GM12878 (cell line): ENCODE data around the gene NXPE1. TPM values are rescaled to one million over a fixed set of nuclear protein-coding genes. Genes with fewer than 3 reads are reported as not detected.

ENCODE experiments used
- ATAC-seq: fragments of 200-7000 bp; cut with Tn5 transposase; 3 replicates; pipeline ENCODE4 v1.9.1; 2020; ENCODE audit warnings: mild to moderate bottlenecking, moderate library complexity
- BruUV-seq: library from RNA; stranded (reverse); fragments of 400-500 nt; replicated peaks from 2 replicates; lab custom pipeline; 2021; lab: Mats Ljungman, UMichigan
- CTCF ChIA-PET: fragments of 300-600 bp; sonication (Branson Sonifier 250); formaldehyde crosslinking; extraction: SDS; loops from one replicate; lab custom pipeline; 2021; ENCODE audit warnings: inconsistent platforms; lab: Yijun Ruan, JAX
- POLR2A ChIA-PET: fragments of 350-600 bp; formaldehyde crosslinking; extraction: SDS; loops from one replicate; lab custom pipeline; 2021; ENCODE audit warnings: inconsistent platforms; lab: Charles Lee
- RAD21 ChIA-PET: fragments of 300-600 bp; sonication (Branson Sonifier 250); formaldehyde crosslinking; loops from one replicate; lab custom pipeline; 2023; ENCODE audit warnings: antibody characterized with exemption; ENCODE audit not compliant: unreplicated experiment; lab: Charles Lee
- SMC1A ChIA-PET: fragments of 300-600 bp; sonication (Branson Sonifier 250); formaldehyde crosslinking; loops from one replicate; lab custom pipeline; 2023; ENCODE audit not compliant: unreplicated experiment, uncharacterized antibody; lab: Charles Lee
- DNase-seq: peaks from one replicate; pipeline ENCODE4 v3.0.0-alpha.2; 2011; ENCODE audit warnings: low read depth, low spot score
- FAIRE-seq: peaks from 3 replicates; lab custom pipeline; 2011; peaks lifted over from hg19 to GRCh38; lab: Jason Lieb, UNC
- H2AFZ ChIP-seq: 2 replicates; pipeline ENCODE4 v1.6.0; 2011; ENCODE audit warnings: low read depth, low read length, control low read depth; ENCODE audit not compliant: control insufficient read depth
- H3K27ac ChIP-seq: 2 replicates; pipeline ENCODE4 v1.5.1; 2011; ENCODE audit warnings: control low read depth; ENCODE audit not compliant: control insufficient read depth, insufficient read depth
- H3K27me3 ChIP-seq, 2 experiments: replicated peaks in 1 of 2; 2 replicates each; pipeline versions ENCODE4 v1.6.0 to v1.6.1; 2011; ENCODE audit warnings: low read length in 1 of 2; ENCODE audit not compliant: control insufficient read depth in 2 of 2, insufficient read depth in 2 of 2
- H3K36me3 ChIP-seq, 2 experiments: 2 replicates each; pipeline ENCODE4 v1.5.1; 2011; ENCODE audit warnings: low read length in 1 of 2; ENCODE audit not compliant: control insufficient read depth in 2 of 2, insufficient read depth in 2 of 2
- H3K4me1 ChIP-seq: 2 replicates; pipeline ENCODE4 v1.6.1; 2011; ENCODE audit warnings: mild to moderate bottlenecking, low read length, moderate library complexity, mixed read lengths; ENCODE audit not compliant: control insufficient read depth, insufficient read depth
- H3K4me2 ChIP-seq: 2 replicates; pipeline ENCODE4 v1.6.0; 2011; ENCODE audit warnings: control low read depth; ENCODE audit not compliant: control insufficient read depth, insufficient read depth
- H3K4me3 ChIP-seq: fragments of 200-600 bp; sonication (generic); 2 replicates; pipeline ENCODE4 v1.5.1; 2016
- H3K79me2 ChIP-seq: 2 replicates; pipeline ENCODE4 v1.6.0; 2011; ENCODE audit warnings: low read length; ENCODE audit not compliant: control insufficient read depth, insufficient read depth
- H3K9ac ChIP-seq: 2 replicates; pipeline ENCODE4 v1.8.0; 2011; ENCODE audit warnings: low read length, control low read depth, mixed read lengths; ENCODE audit not compliant: control insufficient read depth, insufficient read depth
- H3K9me3 ChIP-seq: replicated peaks from 3 replicates; pipeline ENCODE4 v1.5.1; 2011; ENCODE audit warnings: mild to moderate bottlenecking, low read length; ENCODE audit not compliant: control insufficient read depth, insufficient read depth
- H4K20me1 ChIP-seq: 2 replicates; pipeline ENCODE4 v1.6.0; 2011; ENCODE audit not compliant: control insufficient read depth, insufficient read depth
- ASH2L ChIP-seq: fragments of 300-600, 200-600 bp; sonication (generic); IDR thresholded peaks from 2 replicates; pipeline ENCODE4 v1.6.1; 2017; ENCODE audit warnings: low read depth, mild to moderate bottlenecking, borderline replicate concordance
- CBFB ChIP-seq: IDR thresholded peaks from 2 replicates; pipeline ENCODE4 v1.6.1; 2016; ENCODE audit warnings: antibody characterized with exemption, low read depth
- CBX3 ChIP-seq: fragments of 200-600 bp; sonication (generic); IDR thresholded peaks from 2 replicates; pipeline ENCODE4 v1.6.1; 2016; ENCODE audit warnings: low read depth, borderline replicate concordance
- CUX1 ChIP-seq: IDR thresholded peaks from 2 replicates; pipeline ENCODE4 v1.6.1; 2012; ENCODE audit warnings: improper control_type of control experiment, low read depth, low read length; ENCODE audit not compliant: insufficient replicate concordance
- NFIC ChIP-seq: IDR thresholded peaks from 2 replicates; pipeline ENCODE4 v1.6.1; 2012; ENCODE audit warnings: low read depth, mild to moderate bottlenecking, inconsistent platforms, low read length, moderate library complexity
- POLR2AphosphoS5 ChIP-seq: IDR thresholded peaks from 2 replicates; pipeline ENCODE4 v1.6.1; 2011; ENCODE audit warnings: mild to moderate bottlenecking, low read length, inconsistent platforms
- ZNF592 ChIP-seq: fragments of 450-650 bp; IDR thresholded peaks from 2 replicates; pipeline ENCODE4 v1.6.1; 2017; ENCODE audit warnings: mild to moderate bottlenecking, moderate library complexity
- WGBS: methylation state at CpG from one replicate; pipeline ENCODE4 v1.1.6; 2016; ENCODE audit warnings: low lambda C conversion rate; ENCODE audit not compliant: insufficient replicate concordance, insufficient coverage; ENCODE audit errors: missing lambda C conversion rate; 5-methylcytosine and 5-hydroxymethylcytosine counted together
- in situ Hi-C: fragments of 300-500 bp; cut with MboI; formaldehyde crosslinking; loops from 9 replicates; pipeline ENCODE4 v1.14.3; 2018; ENCODE audit warnings: mixed read lengths
- intact Hi-C: fragments of 100-400 bp; cut with micrococcal nuclease; formaldehyde crosslinking; loops from one replicate; pipeline ENCODE4 v1.14.2; 2022; ENCODE audit not compliant: unreplicated experiment
- polyA plus RNA-seq, 11 experiments: library from polyadenylated mRNA; depleted of rRNA in 4 of 11; unstranded in 6 of 11; stranded (reverse) in 5 of 11; fragments of >200 nt; fragmentation: Nextera tagmentation in 4 of 11; fragmentation: Illumina TruSeq in 1 of 11; extraction: Ambion mirVana in 4 of 11; extraction: Trizol in 1 of 11; gene quantifications; 1 replicate in 1 of 11; 2 replicates in 10 of 11; pipeline versions ENCODE4 v1.2.1 to v1.2.3, GENCODE V29; 2011 to 2016; ENCODE audit warnings: inconsistent platforms in 2 of 11, missing spikeins in 2 of 11, low read depth in 1 of 11
- total RNA-seq, 4 experiments: library from RNA; depleted of rRNA in 3 of 4; stranded (reverse); fragments of >200 nt in 3 of 4; fragmentation: Illumina TruSeq in 1 of 4; extraction: Trizol in 1 of 4; gene quantifications; 2 replicates each; pipeline versions ENCODE4 v1.2.1 to v1.2.3, GENCODE V29; 2013 to 2021

Gene NXPE1
- total and polyA plus RNA-seq, 10 of the 15 experiments (the other 5 are each of a cell fraction or from before 2014, with no cell fraction given), result not detected

- in situ Hi-C loops, result no loop called here
- TF ChIP-seq NFIC (no peak), CBX3 (no peak), CUX1 (no peak), POLR2AphosphoS5 (no peak), ZNF592 (no peak), CBFB (no peak), ASH2L (no peak)
- TF ChIP-seq, all 136 proteins: peak for 0
- H3K4me1 ChIP-seq, result no peaks in the 10 kb centered on the region
- H3K9ac ChIP-seq, result no peak overlapping the region
- intact Hi-C loops, result no loop called here
- H3K4me3 ChIP-seq, result no peak overlapping the region
- BruUV-seq, result no TSS peak
- H3K4me2 ChIP-seq, result no peak overlapping the region
- DNase-seq, result no peak
- ChIA-PET RAD21 (no interaction called here), CTCF (no interaction called here), SMC1A (no interaction called here), POLR2A (no interaction called here)
- peaks cover 0 to 4% of the 10 kb centered on the region in 2 experiments; a peak in 2 of 4 replicates for H3K27me3 ChIP-seq
- H3K79me2 ChIP-seq, result no peaks in the 10 kb centered on the region
- ATAC-seq, result no peak
- H2AFZ ChIP-seq, result no peak overlapping the region
- no peaks in the 10 kb centered on the region for H3K36me3 ChIP-seq
- 0% methylated on average over 1 of the region's 1 CpG for WGBS
- H3K27ac ChIP-seq, result no peak overlapping the region
- no peaks in the 10 kb centered on the region for H3K9me3 ChIP-seq
- no peak for FAIRE-seq
- no peaks in the 10 kb centered on the region for H4K20me1 ChIP-seq
Measured at GRCh38 chr11:114501901-114502300, 57.8 kb downstream of the NXPE1 start.
